ENCODE results near the gene PIK3IP1.

PIK3IP1 gene

GRCh38 chr22:31281733-31282132, 10.6 kb downstream of the PIK3IP1 start:
- no peaks in the 10 kb centered on the region for H3K27me3 ChIP-seq
- peaks cover 29% of the 10 kb centered on the region for H3K4me1 ChIP-seq
- H3K4me3 ChIP-seq = no peak overlapping the region
- no peaks in the 10 kb centered on the region for H3K9me3 ChIP-seq
- H3K4me2 ChIP-seq = no peak overlapping the region
- H4K20me1 ChIP-seq = no peaks in the 10 kb centered on the region
- no peak overlapping the region for H3K9ac ChIP-seq
- TF ChIP-seq Cebpa-rat (IDR thresholded peaks at IDR 0.05) = no peak
- H3K27ac ChIP-seq = no peak overlapping the region
- H3K36me3 ChIP-seq = peaks cover 66% of the 10 kb centered on the region

- TF ChIP-seq Cebpa-rat (IDR thresholded peaks at IDR 0.05) = no peak
Observed at GRCh38 chr22:31279821-31280505, 12.3 kb downstream of the PIK3IP1 start.

GRCh38 chr22:31279327-31279669, 13.0 kb downstream of the PIK3IP1 start:
- H4K20me1 ChIP-seq = no peaks in the 10 kb centered on the region
- no peak overlapping the region for H3K27ac ChIP-seq
- H3K27me3 ChIP-seq = no peaks in the 10 kb centered on the region
- no peak for TF ChIP-seq Cebpa-rat (IDR thresholded peaks at IDR 0.05)
- no peak overlapping the region for H3K9ac ChIP-seq
- peaks cover 5% of the 10 kb centered on the region for H3K4me1 ChIP-seq
- H3K4me2 ChIP-seq = no peak overlapping the region
- no peak overlapping the region for H3K4me3 ChIP-seq
- H3K9me3 ChIP-seq = no peaks in the 10 kb centered on the region
- H3K36me3 ChIP-seq = peaks cover 88% of the 10 kb centered on the region

More at GRCh38 chr22:31279821-31280505, 12.3 kb downstream of the PIK3IP1 start:
- no peaks in the 10 kb centered on the region for H3K9me3 ChIP-seq
- H3K27me3 ChIP-seq = no peaks in the 10 kb centered on the region
- no peak overlapping the region for H3K9ac ChIP-seq
- peaks cover 11% of the 10 kb centered on the region for H3K4me1 ChIP-seq
- no peaks in the 10 kb centered on the region for H4K20me1 ChIP-seq
- no peak overlapping the region for H3K4me2 ChIP-seq
- H3K4me3 ChIP-seq = no peak overlapping the region
- H3K36me3 ChIP-seq = peaks cover 82% of the 10 kb centered on the region
- no peak overlapping the region for H3K27ac ChIP-seq

- Histone ChIP-seq H3K36me3 (peaks cover 94% of the 10 kb centered on the region), H3K4me3 (no peak overlapping the region), H4K20me1 (no peaks in the 10 kb centered on the region), H3K4me2 (no peak overlapping the region), H3K27ac (no peak overlapping the region; the same call in 1 of the 2 replicates), H3K4me1 (no peaks in the 10 kb centered on the region; the same call in 1 of the 2 replicates), H3K27me3 (no peaks in the 10 kb centered on the region), H3K9me3 (no peaks in the 10 kb centered on the region), H3K9ac (no peak overlapping the region)
- no peak for TF ChIP-seq Cebpa-rat (IDR thresholded peaks at IDR 0.05)
Observed at GRCh38 chr22:31278626-31279326, 13.5 kb downstream of the PIK3IP1 start.

GRCh38 chr22:31278151-31278621, 14.1 kb downstream of the PIK3IP1 start:
- no peaks in the 10 kb centered on the region for H4K20me1 ChIP-seq
- no peaks in the 10 kb centered on the region for H3K4me1 ChIP-seq
- H3K4me3 ChIP-seq = no peak overlapping the region
- H3K27me3 ChIP-seq = no peaks in the 10 kb centered on the region
- H3K4me2 ChIP-seq = no peak overlapping the region
- no peak overlapping the region; the same call in 1 of the 2 replicates for H3K27ac ChIP-seq
- no peak for TF ChIP-seq Cebpa-rat (IDR thresholded peaks at IDR 0.05)
- no peaks in the 10 kb centered on the region for H3K9me3 ChIP-seq
- H3K36me3 ChIP-seq = peaks cover 98% of the 10 kb centered on the region
- no peak overlapping the region for H3K9ac ChIP-seq

- Histone ChIP-seq H3K4me1 (no peaks in the 10 kb centered on the region), H3K4me3 (no peak overlapping the region), H3K9ac (no peak overlapping the region), H3K9me3 (no peaks in the 10 kb centered on the region), H3K27me3 (no peaks in the 10 kb centered on the region), H3K36me3 (peaks cover 98% of the 10 kb centered on the region), H3K4me2 (no peak overlapping the region), H3K27ac (no peak overlapping the region), H4K20me1 (no peaks in the 10 kb centered on the region)
- TF ChIP-seq Cebpa-rat (IDR thresholded peaks at IDR 0.05) = no peak
Observed at GRCh38 chr22:31277741-31278140, 14.5 kb downstream of the PIK3IP1 start.

GRCh38 chr22:31276426-31277167, 15.7 kb downstream of the PIK3IP1 start:
- no peak for TF ChIP-seq Cebpa-rat (IDR thresholded peaks at IDR 0.05)
- Histone ChIP-seq H3K4me1 (no peaks in the 10 kb centered on the region), H3K27me3 (no peaks in the 10 kb centered on the region), H3K4me2 (no peak overlapping the region), H3K36me3 (peaks cover 98% of the 10 kb centered on the region), H3K9me3 (no peaks in the 10 kb centered on the region), H3K4me3 (no peak overlapping the region), H4K20me1 (no peaks in the 10 kb centered on the region), H3K27ac (no peak overlapping the region), H3K9ac (no peak overlapping the region)

GRCh38 chr22:31275576-31275975, 16.7 kb downstream of the PIK3IP1 start:
- no peak for TF ChIP-seq Cebpa-rat (IDR thresholded peaks at IDR 0.05)
- H3K27me3 ChIP-seq = no peaks in the 10 kb centered on the region
- H3K9me3 ChIP-seq = no peaks in the 10 kb centered on the region
- H3K4me2 ChIP-seq = no peak overlapping the region
- H3K36me3 ChIP-seq = peaks cover 98% of the 10 kb centered on the region
- no peak overlapping the region for H3K4me3 ChIP-seq
- H3K9ac ChIP-seq = no peak overlapping the region
- H3K4me1 ChIP-seq = no peaks in the 10 kb centered on the region
- H4K20me1 ChIP-seq = no peaks in the 10 kb centered on the region
- H3K27ac ChIP-seq = no peak overlapping the region

- no peak overlapping the region for H3K9ac ChIP-seq
- H3K4me1 ChIP-seq = no peaks in the 10 kb centered on the region
- no peak overlapping the region for H3K4me3 ChIP-seq
- H4K20me1 ChIP-seq = no peaks in the 10 kb centered on the region
- no peaks in the 10 kb centered on the region for H3K9me3 ChIP-seq
- H3K36me3 ChIP-seq = peaks cover 98% of the 10 kb centered on the region
- no peak overlapping the region for H3K4me2 ChIP-seq
- H3K27ac ChIP-seq = no peak overlapping the region
- no peak for TF ChIP-seq Cebpa-rat (IDR thresholded peaks at IDR 0.05)
- no peaks in the 10 kb centered on the region for H3K27me3 ChIP-seq
Observed at GRCh38 chr22:31275018-31275417, 17.3 kb downstream of the PIK3IP1 start.

- H3K27me3 ChIP-seq = no peaks in the 10 kb centered on the region
- peaks cover 98% of the 10 kb centered on the region for H3K36me3 ChIP-seq
- H3K27ac ChIP-seq = no peak overlapping the region
- no peaks in the 10 kb centered on the region for H3K4me1 ChIP-seq
- H3K4me3 ChIP-seq = no peak overlapping the region
- H3K9me3 ChIP-seq = no peaks in the 10 kb centered on the region
- TF ChIP-seq Cebpa-rat (IDR thresholded peaks at IDR 0.05) = no peak
- no peak overlapping the region for H3K4me2 ChIP-seq
- no peak overlapping the region for H3K9ac ChIP-seq
- H4K20me1 ChIP-seq = no peaks in the 10 kb centered on the region
Observed at GRCh38 chr22:31274017-31274416, 18.3 kb downstream of the PIK3IP1 start.
